Mucosa of rectum (tissue), 2 donors: Measurements from ENCODE around the gene CRYL1.
"Not testable (repeated sequence)": the region's sequence is repeated elsewhere in the genome, so short reads cannot be mapped to it uniquely, and the experiment has no call there.

ENCODE experiments used
- H3K27ac ChIP-seq, 2 donors: one replicate each; pipeline ENCODE4 v1.7.0; 2013; ENCODE audit warnings: inconsistent platforms in 2 of 2, low read depth in 2 of 2, low read length in 2 of 2
- H3K27me3 ChIP-seq, 2 donors: one replicate each; pipeline ENCODE4 v1.7.0; 2013; ENCODE audit warnings: low read length in 2 of 2; ENCODE audit not compliant: control insufficient read depth in 2 of 2, insufficient read depth in 2 of 2
- H3K36me3 ChIP-seq, 2 donors: one replicate each; pipeline ENCODE4 v1.7.0; 2013; ENCODE audit warnings: low read length in 2 of 2; ENCODE audit not compliant: control insufficient read depth in 2 of 2, insufficient read depth in 2 of 2
- H3K4me1 ChIP-seq, 2 donors: one replicate each; pipeline ENCODE4 v1.7.0; 2013; ENCODE audit warnings: low read length in 2 of 2, mild to moderate bottlenecking in 1 of 2; ENCODE audit not compliant: control insufficient read depth in 2 of 2, insufficient read depth in 2 of 2
- H3K4me3 ChIP-seq, 2 donors: one replicate each; pipeline ENCODE4 v1.7.0; 2013; ENCODE audit warnings: low read length in 2 of 2
- H3K9ac ChIP-seq, 2 donors: one replicate each; pipeline ENCODE4 v1.7.0; 2013; ENCODE audit warnings: low read length in 2 of 2, low read depth in 1 of 2, mild to moderate bottlenecking in 1 of 2
- H3K9me3 ChIP-seq, 2 donors: one replicate each; pipeline ENCODE4 v1.7.0; 2013; ENCODE audit warnings: low read length in 2 of 2; ENCODE audit not compliant: control insufficient read depth in 2 of 2
- donor health status: healthy.
- donor health status: Normal muscosa, but diverticular disease.

Gene CRYL1

DNA sequence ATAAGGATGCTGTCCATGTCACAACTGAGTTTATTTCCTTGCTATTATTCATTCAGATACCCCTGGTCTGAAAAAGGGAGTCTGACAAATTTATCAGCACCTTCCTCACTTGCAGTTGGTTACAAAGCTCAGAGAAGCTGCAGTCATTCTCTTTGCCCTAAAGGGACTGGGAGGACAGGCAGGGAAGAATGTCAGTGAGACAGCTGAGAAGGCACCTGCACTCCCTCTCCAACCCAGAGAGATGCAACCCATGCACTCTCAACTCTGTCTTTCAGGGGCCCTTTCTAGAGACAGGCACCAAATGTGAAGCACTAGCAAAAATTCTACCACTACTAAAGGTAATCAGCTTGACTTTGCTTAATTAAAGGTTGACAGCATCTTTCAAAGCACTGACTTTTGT, 83.3 kb downstream of the CRYL1 start:
- peak overlapping the region; percentile 36 to 45 for H3K27ac ChIP-seq
- H3K4me3 ChIP-seq, result no peak overlapping the region
- H3K4me1 ChIP-seq, result peaks cover 4 to 7% of the 10 kb centered on the region in 2 donors
- peaks cover 2 to 4% of the 10 kb centered on the region in 2 donors for H3K36me3 ChIP-seq
- H3K9me3 ChIP-seq, result no peaks in the 10 kb centered on the region
- H3K9ac ChIP-seq, result no peak overlapping the region
- H3K27me3 ChIP-seq, result no peaks in the 10 kb centered on the region

DNA sequence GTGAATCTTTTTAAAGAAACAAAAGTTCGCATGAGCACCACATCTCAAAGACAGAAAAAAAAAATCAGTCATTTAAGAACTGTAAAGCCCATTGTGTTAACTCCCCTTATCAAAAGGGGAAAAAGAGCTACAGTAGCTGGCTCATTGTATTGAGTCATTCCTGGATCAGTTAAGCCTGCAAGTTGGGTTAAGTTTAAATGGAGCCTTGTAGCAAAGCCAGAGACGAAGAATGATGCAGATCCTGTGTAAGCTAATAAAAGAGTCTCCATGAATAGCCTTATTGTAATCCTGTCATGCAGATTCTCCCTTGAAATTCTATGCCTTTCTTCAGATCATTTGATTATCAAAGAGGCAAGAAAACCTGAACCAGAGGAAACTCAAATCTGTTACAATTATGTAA, 83.8 kb downstream of the CRYL1 start:
- no peak overlapping the region for H3K4me3 ChIP-seq
- H3K27me3 ChIP-seq, result no peaks in the 10 kb centered on the region
- peaks cover 2 to 4% of the 10 kb centered on the region in 2 donors for H3K36me3 ChIP-seq
- H3K9me3 ChIP-seq, result no peaks in the 10 kb centered on the region
- H3K9ac ChIP-seq, result no peak overlapping the region
- H3K4me1 ChIP-seq, result peaks cover 4 to 7% of the 10 kb centered on the region in 2 donors
- H3K27ac ChIP-seq, result peak overlapping the region in 1 of 2 donors; percentile 36

- Histone ChIP-seq H3K27ac (no peak overlapping the region), H3K9ac (no peak overlapping the region), H3K27me3 (no peaks in the 10 kb centered on the region), H3K4me1 (peaks cover 4 to 7% of the 10 kb centered on the region in 2 donors), H3K36me3 (peaks cover 2 to 4% of the 10 kb centered on the region in 2 donors), H3K4me3 (no peak overlapping the region), H3K9me3 (no peaks in the 10 kb centered on the region)
These were observed 84.6 kb downstream of the CRYL1 start for GRCh38 chr13:20441056-20441455.

GRCh38 chr13:20439261-20439660, 86.4 kb downstream of the CRYL1 start:
- no peak overlapping the region for H3K27ac ChIP-seq
- H3K4me1 ChIP-seq, result peaks cover 4 to 7% of the 10 kb centered on the region in 2 donors
- no peaks in the 10 kb centered on the region for H3K9me3 ChIP-seq
- H3K36me3 ChIP-seq, result peaks cover 2 to 6% of the 10 kb centered on the region in 2 donors
- H3K27me3 ChIP-seq, result no peaks in the 10 kb centered on the region
- no peak overlapping the region for H3K4me3 ChIP-seq
- no peak overlapping the region for H3K9ac ChIP-seq

- H3K27me3 ChIP-seq, result no peaks in the 10 kb centered on the region
- H3K36me3 ChIP-seq, result peaks cover 2 to 6% of the 10 kb centered on the region in 2 donors
- H3K27ac ChIP-seq, result no peak overlapping the region
- H3K9me3 ChIP-seq, result no peaks in the 10 kb centered on the region
- peaks cover 4 to 7% of the 10 kb centered on the region in 2 donors for H3K4me1 ChIP-seq
- no peak overlapping the region for H3K4me3 ChIP-seq
- no peak overlapping the region for H3K9ac ChIP-seq
These were observed 86.9 kb downstream of the CRYL1 start for GRCh38 chr13:20438801-20439200.

DNA sequence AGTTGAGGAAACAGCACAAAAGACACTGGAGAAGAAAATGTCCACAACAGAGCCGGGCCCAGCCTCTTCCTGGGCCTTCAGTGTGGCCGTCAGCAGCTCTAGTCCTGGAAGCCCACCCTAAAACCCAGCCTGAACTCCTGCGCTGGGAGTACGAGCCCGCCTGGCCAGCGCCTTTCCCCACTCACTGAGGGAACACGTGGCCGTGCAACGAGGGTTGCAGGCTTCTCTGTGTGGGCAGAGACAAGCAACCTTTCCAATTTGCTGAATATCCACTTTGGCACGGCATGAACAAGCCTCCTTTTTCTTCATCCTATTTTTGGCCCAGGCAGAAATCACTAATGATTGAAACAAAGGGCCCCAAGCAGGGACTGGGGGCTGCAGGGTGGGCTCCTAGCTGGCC, 89.2 kb downstream of the CRYL1 start:
- no peak overlapping the region for H3K27ac ChIP-seq
- H3K9me3 ChIP-seq, result no peaks in the 10 kb centered on the region
- no peak overlapping the region for H3K9ac ChIP-seq
- H3K36me3 ChIP-seq, result peaks cover 7 to 12% of the 10 kb centered on the region in 2 donors
- no peaks in the 10 kb centered on the region for H3K4me1 ChIP-seq
- H3K4me3 ChIP-seq, result no peak overlapping the region
- no peaks in the 10 kb centered on the region for H3K27me3 ChIP-seq

DNA sequence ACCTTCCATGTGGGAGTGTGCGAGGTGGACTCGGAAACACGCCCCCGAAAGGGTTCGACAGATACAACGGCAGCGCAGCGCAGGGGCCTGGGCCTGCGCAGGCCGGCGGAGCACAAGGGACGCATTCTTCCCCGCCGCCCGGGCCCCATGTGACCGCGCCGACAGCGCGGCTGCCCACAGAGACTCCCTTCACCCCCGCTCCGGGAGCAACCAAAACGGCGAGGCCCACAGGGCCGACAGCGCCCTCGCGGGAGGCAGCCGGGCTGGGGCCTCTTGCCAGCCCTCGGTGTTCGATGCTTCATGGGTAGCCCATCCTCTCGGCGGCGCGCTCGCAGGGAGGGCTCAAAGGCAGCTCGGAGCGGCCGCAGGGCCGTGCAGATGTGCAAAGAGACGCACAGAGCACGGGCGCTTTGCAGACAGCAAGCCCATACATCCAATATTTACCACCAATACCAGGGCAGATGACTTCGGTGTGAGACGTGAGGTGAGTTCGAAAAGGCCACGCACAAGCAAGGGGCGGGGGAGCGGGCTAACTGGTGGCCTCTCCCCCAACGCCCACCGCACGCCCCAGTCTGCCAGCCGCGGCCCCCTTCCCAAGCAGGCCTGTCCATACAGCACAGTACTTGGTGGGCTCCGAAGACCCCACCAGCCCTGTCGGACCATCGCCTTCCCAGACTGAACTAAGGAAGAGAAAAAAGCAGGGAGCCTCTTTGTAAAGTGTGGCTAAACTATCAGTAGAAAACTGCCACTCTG, 89.9 kb downstream of the CRYL1 start:
- Histone ChIP-seq H3K4me3 (no peak overlapping the region), H3K27ac (no peak overlapping the region), H3K27me3 (no peaks in the 10 kb centered on the region), H3K9ac (no peak overlapping the region), H3K36me3 (peaks cover 12 to 19% of the 10 kb centered on the region in 2 donors), H3K4me1 (no peaks in the 10 kb centered on the region), H3K9me3 (no peaks in the 10 kb centered on the region)

GRCh38 chr13:20434210-20434609, 91.4 kb downstream of the CRYL1 start:
- H3K9me3 ChIP-seq, H3K27me3 ChIP-seq, H3K9ac ChIP-seq, H3K4me3 ChIP-seq, H3K4me1 ChIP-seq, H3K27ac ChIP-seq: not testable (repeated sequence)
- H3K36me3 ChIP-seq, result peaks cover 11 to 29% of the 10 kb centered on the region in 2 donors

GRCh38 chr13:20431687-20432384, 93.8 kb downstream of the CRYL1 start:
- peaks cover 19 to 25% of the 10 kb centered on the region in 2 donors for H3K36me3 ChIP-seq
- H3K27ac ChIP-seq, result no peak overlapping the region
- H3K4me3 ChIP-seq, result no peak overlapping the region

GRCh38 chr13:20431080-20431479, 94.6 kb downstream of the CRYL1 start:
- Histone ChIP-seq H3K27me3 (no peaks in the 10 kb centered on the region), H3K4me1 (no peaks in the 10 kb centered on the region), H3K9me3 (no peaks in the 10 kb centered on the region), H3K9ac (no peak overlapping the region), H3K4me3 (no peak overlapping the region), H3K36me3 (peaks cover 19 to 25% of the 10 kb centered on the region in 2 donors), H3K27ac (no peak overlapping the region)

More at GRCh38 chr13:20431687-20432384, 93.8 kb downstream of the CRYL1 start:
- no peaks in the 10 kb centered on the region for H3K9me3 ChIP-seq
- no peaks in the 10 kb centered on the region for H3K4me1 ChIP-seq
- H3K9ac ChIP-seq, result no peak overlapping the region
- H3K27me3 ChIP-seq, result no peaks in the 10 kb centered on the region
